ENCODE data around the gene MYO10.

MYO10 gene

GRCh38 chr5:16857635-16858034 is 78.5 kb downstream of the MYO10 start:
- no peaks in the 10 kb centered on the region for H3K79me2 ChIP-seq (ENCODE audit: insufficient read depth, low read length)
- H3K4me3 ChIP-seq (ENCODE audit: low read depth in 1 of 2, low read length in 2 of 2) = no peak overlapping the region
- no peaks in the 10 kb centered on the region for H3K9me3 ChIP-seq (ENCODE audit: insufficient read depth, low read length, severe bottlenecking)
- no peaks in the 10 kb centered on the region for H4K20me1 ChIP-seq (ENCODE audit: insufficient read depth, low read length)
- no peaks in the 10 kb centered on the region for H3K4me1 ChIP-seq (ENCODE audit: insufficient read depth, low read length)
- no peak overlapping the region for H3K4me2 ChIP-seq (ENCODE audit: insufficient read depth, low read length)
- no peak overlapping the region for H2AFZ ChIP-seq (ENCODE audit: low read depth, low read length)
- no peak overlapping the region for H3K27ac ChIP-seq (ENCODE audit: low read length)
- H3K9ac ChIP-seq (ENCODE audit: low read depth, low read length) = no peak overlapping the region
- ATAC-seq (ENCODE audit: insufficient read depth, low read depth) (no peak), DNase-seq (no peak)
- TF ChIP-seq CTCF (IDR thresholded peaks at IDR 0.05; ENCODE audit: borderline replicate concordance, extremely low read depth, low read length, poor library complexity, severe bottlenecking) (no peak), EZH2 (IDR thresholded peaks at IDR 0.05; ENCODE audit: borderline replicate concordance, low read depth, low read length, severe bottlenecking) (no peak)
- H3K27me3 ChIP-seq (ENCODE audit: insufficient read depth, low read length, poor library complexity) = no peaks in the 10 kb centered on the region
- no peaks in the 10 kb centered on the region for H3K36me3 ChIP-seq (ENCODE audit: insufficient read depth, low read length)

GRCh38 chr5:16856531-16856930 is 79.6 kb downstream of the MYO10 start:
- Histone ChIP-seq H3K4me1 (ENCODE audit: insufficient read depth, low read length) (no peaks in the 10 kb centered on the region), H3K36me3 (ENCODE audit: insufficient read depth, low read length) (no peaks in the 10 kb centered on the region), H3K27me3 (ENCODE audit: insufficient read depth, low read length, poor library complexity) (no peaks in the 10 kb centered on the region), H3K9me3 (ENCODE audit: insufficient read depth, low read length, severe bottlenecking) (no peaks in the 10 kb centered on the region), H3K27ac (ENCODE audit: low read length) (no peak overlapping the region), H3K4me3 (ENCODE audit: low read depth in 1 of 2, low read length in 2 of 2) (no peak overlapping the region), H3K79me2 (ENCODE audit: insufficient read depth, low read length) (no peaks in the 10 kb centered on the region), H2AFZ (ENCODE audit: low read depth, low read length) (no peak overlapping the region), H3K4me2 (ENCODE audit: insufficient read depth, low read length) (no peak overlapping the region), H4K20me1 (ENCODE audit: insufficient read depth, low read length) (no peaks in the 10 kb centered on the region), H3K9ac (ENCODE audit: low read depth, low read length) (no peak overlapping the region)
- ATAC-seq (ENCODE audit: insufficient read depth, low read depth) = no peak
- TF ChIP-seq EZH2 (IDR thresholded peaks at IDR 0.05; ENCODE audit: borderline replicate concordance, low read depth, low read length, severe bottlenecking) (no peak), CTCF (IDR thresholded peaks at IDR 0.05; ENCODE audit: borderline replicate concordance, extremely low read depth, low read length, poor library complexity, severe bottlenecking) (no peak)
- DNase-seq = no peak

- ATAC-seq (ENCODE audit: insufficient read depth, low read depth) (no peak), DNase-seq (no peak)
- no peaks in the 10 kb centered on the region for H3K36me3 ChIP-seq (ENCODE audit: insufficient read depth, low read length)
- no peaks in the 10 kb centered on the region for H3K79me2 ChIP-seq (ENCODE audit: insufficient read depth, low read length)
- H3K4me3 ChIP-seq (ENCODE audit: low read depth in 1 of 2, low read length in 2 of 2) = no peak overlapping the region
- no peak overlapping the region for H3K4me2 ChIP-seq (ENCODE audit: insufficient read depth, low read length)
- H3K9ac ChIP-seq (ENCODE audit: low read depth, low read length) = no peak overlapping the region
- no peaks in the 10 kb centered on the region for H4K20me1 ChIP-seq (ENCODE audit: insufficient read depth, low read length)
- H2AFZ ChIP-seq (ENCODE audit: low read depth, low read length) = no peak overlapping the region
- H3K27me3 ChIP-seq (ENCODE audit: insufficient read depth, low read length, poor library complexity) = no peaks in the 10 kb centered on the region
- H3K4me1 ChIP-seq (ENCODE audit: insufficient read depth, low read length) = no peaks in the 10 kb centered on the region
- no peaks in the 10 kb centered on the region for H3K9me3 ChIP-seq (ENCODE audit: insufficient read depth, low read length, severe bottlenecking)
- TF ChIP-seq EZH2 (IDR thresholded peaks at IDR 0.05; ENCODE audit: borderline replicate concordance, low read depth, low read length, severe bottlenecking) (no peak), CTCF (IDR thresholded peaks at IDR 0.05; ENCODE audit: borderline replicate concordance, extremely low read depth, low read length, poor library complexity, severe bottlenecking) (no peak)
- H3K27ac ChIP-seq (ENCODE audit: low read length) = no peak overlapping the region
These were observed 80.2 kb downstream of the MYO10 start for GRCh38 chr5:16855898-16856297.

GRCh38 chr5:16855485-16855884 is 80.6 kb downstream of the MYO10 start:
- Histone ChIP-seq H3K36me3 (ENCODE audit: insufficient read depth, low read length) (no peaks in the 10 kb centered on the region), H3K9me3 (ENCODE audit: insufficient read depth, low read length, severe bottlenecking) (no peaks in the 10 kb centered on the region), H2AFZ (ENCODE audit: low read depth, low read length) (no peak overlapping the region), H3K27ac (ENCODE audit: low read length) (no peak overlapping the region), H3K27me3 (ENCODE audit: insufficient read depth, low read length, poor library complexity) (no peaks in the 10 kb centered on the region), H3K4me3 (ENCODE audit: low read depth in 1 of 2, low read length in 2 of 2) (no peak overlapping the region), H4K20me1 (ENCODE audit: insufficient read depth, low read length) (no peaks in the 10 kb centered on the region), H3K4me2 (ENCODE audit: insufficient read depth, low read length) (no peak overlapping the region), H3K4me1 (ENCODE audit: insufficient read depth, low read length) (no peaks in the 10 kb centered on the region), H3K9ac (ENCODE audit: low read depth, low read length) (no peak overlapping the region), H3K79me2 (ENCODE audit: insufficient read depth, low read length) (no peaks in the 10 kb centered on the region)
- DNase-seq (no peak), ATAC-seq (ENCODE audit: insufficient read depth, low read depth) (no peak)
- no peak for TF ChIP-seq CTCF (IDR thresholded peaks at IDR 0.05; ENCODE audit: borderline replicate concordance, extremely low read depth, low read length, poor library complexity, severe bottlenecking)
- no peak for TF ChIP-seq EZH2 (IDR thresholded peaks at IDR 0.05; ENCODE audit: borderline replicate concordance, low read depth, low read length, severe bottlenecking)
